Muscle of arm (tissue), 12 donors: ENCODE measurements around the gene PTGR3. TPM values are rescaled to one million over a fixed set of nuclear protein-coding genes. Genes with fewer than 3 reads are reported as not detected.

Source experiments
- DNase-seq: peaks from one replicate; pipeline ENCODE4 v3.0.0-alpha.2; 2013
- polyA plus RNA-seq, 12 donors: library from polyadenylated mRNA; unstranded; fragments of 120-200 nt; gene quantifications; one replicate each; pipeline ENCODE4 v1.2.1, GENCODE V29; 2013; ENCODE audit not compliant: insufficient read length in 12 of 12

PTGR3 gene
- polyA plus RNA-seq, 12 donors, result 24.5 to 53.4 (median 41.3) TPM

- DNase-seq, result no peak
Observed at GRCh38 chr18:75240433-75240832, 31.5 kb upstream of the PTGR3 start.

- no peak for DNase-seq
Observed at GRCh38 chr18:75238786-75239185, 29.8 kb upstream of the PTGR3 start.

- DNase-seq, result no peak
Observed at GRCh38 chr18:75238100-75238499, 29.2 kb upstream of the PTGR3 start.

GRCh38 chr18:75235896-75236295 is 27.0 kb upstream of the PTGR3 start:
- no peak for DNase-seq

GRCh38 chr18:75234901-75235300 is 26.0 kb upstream of the PTGR3 start:
- DNase-seq, result no peak

- no peak for DNase-seq
Observed at GRCh38 chr18:75231053-75231406, 22.1 kb upstream of the PTGR3 start.

- DNase-seq, result no peak
Observed at GRCh38 chr18:75230163-75231052, 21.5 kb upstream of the PTGR3 start.

DNA sequence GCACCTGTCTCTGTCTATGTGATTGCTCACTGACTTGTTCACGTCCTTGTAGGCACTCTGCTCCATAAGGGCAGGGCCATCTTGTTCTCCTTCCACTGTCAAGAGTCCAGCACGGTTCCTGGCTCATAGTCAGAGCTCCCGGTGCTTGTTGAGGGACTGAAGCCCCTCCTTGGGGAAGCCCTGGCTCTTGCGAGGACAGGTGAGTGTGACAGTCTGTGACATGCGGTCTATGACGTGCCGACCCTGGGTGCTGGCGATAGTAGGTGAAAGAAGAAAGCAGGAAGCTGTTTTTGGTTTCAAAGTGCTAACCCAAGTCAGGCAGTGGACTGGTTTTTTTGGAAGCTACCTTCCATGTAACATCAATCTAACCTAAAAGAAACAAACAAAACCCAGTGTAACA is 20.5 kb upstream of the PTGR3 start:
- DNase-seq, result no peak

DNA sequence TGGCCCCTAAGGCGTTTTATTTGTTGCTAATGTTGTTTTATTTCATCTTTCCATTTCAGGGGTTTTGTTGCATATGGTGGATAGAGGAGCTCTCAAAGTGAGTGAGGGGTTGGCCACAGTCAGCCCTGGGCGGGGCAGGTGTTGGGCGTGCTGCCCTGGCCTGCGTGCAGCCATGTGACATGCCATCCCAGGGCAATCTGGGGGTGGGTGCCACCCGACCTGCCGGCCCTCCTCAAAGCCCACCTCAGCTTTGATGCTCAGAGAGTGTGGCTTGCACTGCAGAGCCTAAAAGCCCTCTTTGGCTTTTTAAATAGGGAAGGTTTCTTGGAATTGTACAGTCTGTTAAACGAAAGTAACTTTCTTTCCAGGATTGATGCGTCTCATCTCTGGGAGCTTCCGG is 20.0 kb upstream of the PTGR3 start:
- no peak for DNase-seq

- DNase-seq, result no peak
Observed at GRCh38 chr18:75227535-75228296, 18.8 kb upstream of the PTGR3 start.

- no peak for DNase-seq
Observed at GRCh38 chr18:75226956-75227316, 18.0 kb upstream of the PTGR3 start.

DNA sequence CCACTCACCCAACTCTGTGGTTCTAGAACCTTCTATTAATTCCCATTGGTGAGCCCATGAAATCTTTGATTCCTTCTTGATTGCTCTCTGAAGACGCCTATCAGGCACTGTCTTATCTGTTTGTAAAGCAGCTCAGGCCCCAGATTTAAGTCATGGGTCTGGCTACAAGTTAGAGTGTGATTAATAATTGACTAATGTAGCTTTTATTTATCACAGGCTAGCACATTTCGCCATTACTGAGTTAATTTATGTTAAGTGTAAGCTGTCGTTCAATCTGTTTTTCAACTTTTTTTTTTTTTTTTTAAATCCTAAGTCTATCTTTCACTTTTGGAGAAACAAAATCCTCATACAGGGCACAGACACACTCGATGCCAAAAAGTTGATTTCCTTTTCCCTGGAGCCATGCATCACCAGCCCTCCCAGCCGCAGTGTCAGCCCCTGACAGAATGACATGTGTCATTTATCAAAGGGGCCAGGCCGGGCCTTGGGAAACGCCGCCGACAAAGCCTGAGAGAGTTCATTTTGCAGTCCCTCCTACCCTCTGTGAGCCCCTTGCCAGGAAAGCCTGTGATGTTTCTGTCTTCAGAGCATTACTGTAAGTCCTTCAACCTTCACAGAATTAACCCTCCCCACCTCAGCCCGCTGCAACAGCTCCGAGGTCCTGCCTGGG is 17.5 kb upstream of the PTGR3 start:
- no peak for DNase-seq

DNA sequence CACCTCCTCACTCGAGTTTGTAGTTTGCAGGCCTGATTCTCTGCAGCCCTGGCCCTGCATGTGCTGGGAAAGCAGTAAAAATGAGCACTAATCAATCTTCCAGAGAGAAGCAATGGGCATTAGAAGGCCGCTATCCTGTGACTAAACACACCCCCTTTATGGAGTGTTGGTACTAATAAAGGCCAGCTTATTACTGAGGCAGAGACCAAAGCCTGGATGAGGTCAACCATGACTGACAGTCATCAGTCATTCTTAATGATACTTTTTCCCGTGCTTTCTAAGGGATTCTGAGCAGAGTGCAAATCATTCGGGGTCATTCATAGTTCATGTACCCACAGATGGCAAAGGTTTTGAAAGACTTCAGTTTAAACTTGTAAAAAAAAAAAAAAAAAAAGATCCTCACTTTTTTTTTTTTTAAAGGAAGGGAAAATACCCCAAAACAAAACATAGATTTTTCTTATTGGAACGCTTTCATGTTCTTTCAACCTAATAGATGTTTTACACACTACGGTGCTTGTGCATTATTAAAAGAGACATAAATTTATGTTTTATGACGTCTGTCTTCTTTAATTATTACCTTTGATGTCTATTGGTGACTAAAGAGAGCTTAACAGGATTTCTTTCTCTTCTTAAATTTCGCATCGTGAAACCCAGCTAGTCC is 14.9 kb upstream of the PTGR3 start:
- DNase-seq, result no peak

GRCh38 chr18:75222407-75222806 is 13.5 kb upstream of the PTGR3 start:
- no peak for DNase-seq

DNA sequence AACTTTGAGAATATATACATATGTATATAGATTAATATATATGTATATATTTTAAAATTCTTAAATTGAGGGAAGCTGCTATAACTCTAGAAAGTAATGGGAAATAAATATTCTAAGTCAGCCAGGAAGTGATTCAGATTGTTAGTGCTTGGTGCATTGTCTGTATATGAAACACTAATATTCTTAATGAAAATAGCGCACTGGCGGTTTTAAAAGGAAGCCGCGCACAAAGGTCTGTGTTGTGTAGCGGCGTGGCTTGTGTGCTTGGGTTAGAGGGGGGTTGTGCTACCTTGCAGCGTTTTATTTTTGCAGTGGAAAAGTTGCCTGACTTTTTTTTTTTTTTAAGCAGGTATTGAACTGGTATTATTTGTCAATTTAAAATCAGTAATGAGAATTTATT is 13.0 kb upstream of the PTGR3 start:
- no peak for DNase-seq

GRCh38 chr18:75221397-75221796 is 12.5 kb upstream of the PTGR3 start:
- DNase-seq, result no peak

DNA sequence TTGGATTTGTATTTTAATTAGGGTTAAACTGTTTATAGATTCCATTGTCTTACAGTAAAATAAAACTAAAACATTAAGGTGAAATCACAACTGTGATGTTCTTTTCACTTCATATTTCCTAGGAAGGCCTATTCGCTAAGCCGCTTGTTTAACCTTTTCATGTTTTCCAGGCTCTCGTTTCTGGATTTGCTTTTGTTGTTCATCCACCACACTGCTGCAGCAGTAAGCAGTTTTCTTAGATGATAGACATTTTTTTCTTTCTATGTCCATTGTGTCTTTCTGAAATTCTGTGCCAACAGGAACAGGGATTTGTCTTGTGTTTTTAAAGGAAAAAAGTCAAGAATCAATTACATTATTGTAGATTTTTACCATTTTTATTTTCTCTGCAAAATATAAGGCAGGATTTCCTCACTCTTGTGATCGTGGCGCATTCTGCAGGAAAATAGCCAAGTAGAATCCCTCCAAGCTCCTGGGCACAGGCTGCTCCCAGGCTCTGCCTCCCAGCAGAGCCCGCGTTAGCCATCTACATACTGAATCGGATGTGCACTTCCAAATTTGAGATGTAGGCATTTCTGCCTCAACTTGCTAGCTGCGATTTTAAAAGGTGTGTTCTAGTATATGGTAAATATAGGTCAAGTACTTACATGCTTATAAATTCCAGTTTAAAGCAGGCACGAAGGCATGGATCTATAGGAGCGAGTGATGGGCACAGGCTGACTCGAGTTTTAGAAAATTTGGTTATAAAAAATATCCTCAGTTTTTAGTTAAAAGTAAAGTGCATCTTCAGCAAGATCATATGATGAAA is 11.8 kb upstream of the PTGR3 start:
- DNase-seq, result no peak

- no peak for DNase-seq
Observed at GRCh38 chr18:75219745-75220375, 10.9 kb upstream of the PTGR3 start.

GRCh38 chr18:75218065-75218923 is 9.4 kb upstream of the PTGR3 start:
- DNase-seq, result no peak
